K562 (cell line): ENCODE results near the gene OR9A4.

Source experiments
- CHD2 ChIP-seq: IDR thresholded peaks from 2 replicates; pipeline ENCODE4 v1.6.1; 2011; ENCODE audit warnings: low read depth, low read length
- NONO ChIP-seq, 2 experiments: fragments of 200-400 bp in 1 of 2; fragments of 450-650 bp in 1 of 2; formaldehyde crosslinking in 1 of 2; IDR thresholded peaks; 2 replicates each; pipeline ENCODE4 v1.6.1; 2017; ENCODE audit warnings: low read depth in 2 of 2, mild to moderate bottlenecking in 2 of 2, moderate library complexity in 2 of 2, low read length in 1 of 2
- POLR2AphosphoS5 ChIP-seq: IDR thresholded peaks from 2 replicates; pipeline ENCODE4 v1.6.1; 2011; ENCODE audit warnings: mild to moderate bottlenecking, low read depth, low read length, moderate library complexity; ENCODE audit not compliant: control insufficient read depth, insufficient read depth

GRCh38 chr7:141880960-141881359, 35.2 kb upstream of the OR9A4 start:
- TF ChIP-seq POLR2AphosphoS5: no peak
- no peak for TF ChIP-seq NONO (IDR thresholded peaks at IDR 0.05; ENCODE audit: low read depth in 2 of 2, low read length in 1 of 2)
- no peak for TF ChIP-seq CHD2
